Endothelial cell of umbilical vein (primary cell): Measurements from ENCODE around the gene RYR3. TPM values are rescaled to one million over a fixed set of nuclear protein-coding genes. Genes with fewer than 3 reads are reported as not detected.

Experiments
- BruUV-seq: library from RNA; stranded (reverse); fragments of 400-500 nt; replicated peaks from 2 replicates; lab custom pipeline; 2021; lab: Mats Ljungman, UMichigan
- CTCF ChIA-PET: fragments of 300-600, 350-600 bp; sonication (Branson Sonifier 250); formaldehyde crosslinking; loops from one replicate; lab custom pipeline; 2021; ENCODE audit warnings: antibody characterized with exemption, inconsistent platforms; lab: Charles Lee
- POLR2A ChIA-PET: fragments of 300-600, 350-600 bp; sonication (Branson Sonifier 250); formaldehyde crosslinking; loops from one replicate; lab custom pipeline; 2021; ENCODE audit warnings: antibody characterized with exemption, inconsistent platforms; lab: Charles Lee
- DNase-seq: peaks from one replicate; pipeline ENCODE4 v3.0.0-alpha.2; 2011; ENCODE audit warnings: low read depth, low spot score
- FAIRE-seq: peaks from 2 replicates; lab custom pipeline; 2011; peaks lifted over from hg19 to GRCh38; lab: Jason Lieb, UNC
- H2AFZ ChIP-seq: 2 replicates; pipeline ENCODE4 v1.6.0; 2012; ENCODE audit warnings: low read depth, low read length, control low read depth, inconsistent platforms
- H3K27ac ChIP-seq: 2 replicates; pipeline ENCODE4 v1.5.1; 2011; ENCODE audit warnings: low read depth, mild to moderate bottlenecking, control low read depth, low read length, moderate library complexity; ENCODE audit not compliant: insufficient read depth
- H3K27me3 ChIP-seq, 2 experiments: 2 replicates each; pipeline versions ENCODE4 v1.6.0 to v1.6.1; 2011; ENCODE audit warnings: low read length in 2 of 2, mixed read lengths in 1 of 2; ENCODE audit not compliant: control insufficient read depth in 2 of 2, insufficient read depth in 2 of 2
- H3K36me3 ChIP-seq, 2 experiments: 2 replicates in 1 of 2; 3 replicates in 1 of 2; pipeline ENCODE4 v1.5.1; 2011; ENCODE audit warnings: low read length in 2 of 2, mild to moderate bottlenecking in 1 of 2, moderate library complexity in 1 of 2; ENCODE audit not compliant: control insufficient read depth in 2 of 2, insufficient read depth in 2 of 2; ENCODE audit errors: extremely low read depth in 1 of 2
- H3K4me1 ChIP-seq: 3 replicates; pipeline ENCODE4 v1.5.1; 2011; ENCODE audit warnings: mild to moderate bottlenecking, low read length; ENCODE audit not compliant: control insufficient read depth, insufficient read depth; ENCODE audit errors: extremely low read depth
- H3K4me2 ChIP-seq: 2 replicates; pipeline ENCODE4 v1.6.1; 2011; ENCODE audit warnings: low read length, control low read depth, mixed read lengths; ENCODE audit not compliant: insufficient read depth
- H3K4me3 ChIP-seq, 3 experiments: fragments of 200-600 bp in 1 of 3; sonication (generic), shearing (Covaris generic) in 1 of 3; replicated peaks in 1 of 3; 2 replicates each; pipeline ENCODE4 v1.5.1; 2011 to 2016; ENCODE audit warnings: control low read depth in 3 of 3, low read length in 3 of 3, mild to moderate bottlenecking in 2 of 3, inconsistent platforms in 1 of 3, low read depth in 1 of 3, moderate library complexity in 1 of 3; ENCODE audit not compliant: insufficient read depth in 1 of 3
- H3K79me2 ChIP-seq: 2 replicates; pipeline ENCODE4 v1.6.0; 2012; ENCODE audit warnings: low read length, inconsistent platforms; ENCODE audit not compliant: control insufficient read depth, insufficient read depth
- H3K9ac ChIP-seq: replicated peaks from 2 replicates; pipeline ENCODE3; 2011; ENCODE audit warnings: low read length, control low read depth; ENCODE audit not compliant: insufficient read depth; ENCODE audit errors: extremely low read depth
- H3K9me1 ChIP-seq: replicated peaks from 3 replicates; pipeline ENCODE4 v1.6.0; 2011; ENCODE audit warnings: mild to moderate bottlenecking, low read length; ENCODE audit not compliant: control insufficient read depth, insufficient read depth; ENCODE audit errors: extremely low read depth
- H3K9me3 ChIP-seq: replicated peaks from 2 replicates; pipeline ENCODE4 v1.5.1; 2012; ENCODE audit warnings: low read length, inconsistent platforms; ENCODE audit not compliant: control insufficient read depth, insufficient read depth
- H4K20me1 ChIP-seq: replicated peaks from 2 replicates; pipeline ENCODE3; 2011; ENCODE audit warnings: mild to moderate bottlenecking, low read length; ENCODE audit not compliant: control insufficient read depth, insufficient read depth; ENCODE audit errors: extremely low read depth
- EZH2 ChIP-seq: IDR thresholded peaks from 2 replicates; pipeline ENCODE4 v1.6.1; 2012; ENCODE audit warnings: borderline replicate concordance, low read depth, mild to moderate bottlenecking, moderate library complexity, low read length, inconsistent platforms; ENCODE audit not compliant: severe bottlenecking
- FOS ChIP-seq: IDR thresholded peaks from 2 replicates; pipeline ENCODE4 v1.6.1; 2011; ENCODE audit warnings: mild to moderate bottlenecking, low read length, moderate library complexity, borderline replicate concordance; ENCODE audit not compliant: insufficient read depth
- GATA2 ChIP-seq: IDR thresholded peaks from 2 replicates; pipeline ENCODE4 v1.7.0; 2011; ENCODE audit warnings: low read depth, mild to moderate bottlenecking, moderate library complexity, mixed read lengths, low read length; ENCODE audit not compliant: insufficient read length, insufficient read depth
- JUN ChIP-seq: IDR thresholded peaks from 2 replicates; pipeline ENCODE4 v1.6.1; 2011; ENCODE audit warnings: borderline replicate concordance, low read depth; ENCODE audit not compliant: insufficient read length, insufficient read depth
- MYC ChIP-seq: IDR thresholded peaks from one replicate; pipeline ENCODE4 v1.6.1; 2011; ENCODE audit warnings: mild to moderate bottlenecking, low read depth, low read length
- POLR2A ChIP-seq: IDR thresholded peaks from 2 replicates; pipeline ENCODE4 v1.6.1; 2012; ENCODE audit warnings: low read depth, mild to moderate bottlenecking, control low read depth, low read length
- POLR2AphosphoS5 ChIP-seq: IDR thresholded peaks from 2 replicates; pipeline ENCODE4 v1.6.1; 2012; ENCODE audit warnings: low read depth, mild to moderate bottlenecking, control low read depth, low read length, moderate library complexity; ENCODE audit not compliant: insufficient read depth
- dilution Hi-C: fragments of 300-500 bp; cut with MboI; formaldehyde crosslinking; loops from one replicate; pipeline ENCODE4 v1.15.0; 2019; ENCODE audit warnings: low sequenced_read_pairs; ENCODE audit not compliant: extremely low pct_ligation_motif_present
- intact Hi-C: fragments of 100-400 bp; cut with micrococcal nuclease; formaldehyde crosslinking; loops from one replicate; pipeline ENCODE4 v1.10.0; 2022
- polyA plus RNA-seq, 4 experiments: library from polyadenylated mRNA; depleted of rRNA in 3 of 4; stranded (reverse) in 3 of 4; unstranded in 1 of 4; fragments of >200 nt; gene quantifications; 2 replicates each; pipeline versions ENCODE4 v1.2.1 to v1.2.3, GENCODE V29; 2011 to 2012; ENCODE audit warnings: missing spikeins in 1 of 4
- total RNA-seq: library from RNA; stranded (reverse); gene quantifications from 2 replicates; pipeline ENCODE4 v1.2.3, GENCODE V29; 2021
- TF ChIP-seq, protein P1 (sequence below), 2 donors: IDR thresholded peaks; 1 replicate in 1 of 2; 2 replicates in 1 of 2; pipeline ENCODE4 v1.5.1; 2011; ENCODE audit warnings: low read length in 2 of 2, mild to moderate bottlenecking in 2 of 2, moderate library complexity in 2 of 2, control low read depth in 1 of 2, inconsistent platforms in 1 of 2, low read depth in 1 of 2; ENCODE audit not compliant: insufficient read depth in 1 of 2; ENCODE audit errors: extremely low read depth in 1 of 2
- TF ChIP-seq, protein P2 (sequence below): IDR thresholded peaks from 2 replicates; pipeline ENCODE4 v1.6.1; 2011; ENCODE audit not compliant: insufficient read depth, insufficient read length

RYR3 gene
- total and polyA plus RNA-seq, 2 donors (not counting 3 experiments of a cell fraction or from before 2014, with no cell fraction given), result not detected

- Histone ChIP-seq H3K36me3 (no peaks in the 10 kb centered on the region), H3K9me1 (no peaks in the 10 kb centered on the region), H4K20me1 (no peaks in the 10 kb centered on the region), H3K79me2 (no peaks in the 10 kb centered on the region), H3K9me3 (no peaks in the 10 kb centered on the region), H3K27ac (no peak overlapping the region), H3K4me2 (no peak overlapping the region), H3K27me3 (no peaks in the 10 kb centered on the region), H3K9ac (no peak overlapping the region), H3K4me3 (no peak overlapping the region), H3K4me1 (no peaks in the 10 kb centered on the region), H2AFZ (no peak overlapping the region)
- BruUV-seq, result no TSS peak
- TF ChIP-seq POLR2AphosphoS5 (no peak), MYC (no peak), EZH2 (no peak), FOS (no peak), JUN (no peak), GATA2 (no peak), POLR2A (no peak)
- TF ChIP-seq, protein P1, sequence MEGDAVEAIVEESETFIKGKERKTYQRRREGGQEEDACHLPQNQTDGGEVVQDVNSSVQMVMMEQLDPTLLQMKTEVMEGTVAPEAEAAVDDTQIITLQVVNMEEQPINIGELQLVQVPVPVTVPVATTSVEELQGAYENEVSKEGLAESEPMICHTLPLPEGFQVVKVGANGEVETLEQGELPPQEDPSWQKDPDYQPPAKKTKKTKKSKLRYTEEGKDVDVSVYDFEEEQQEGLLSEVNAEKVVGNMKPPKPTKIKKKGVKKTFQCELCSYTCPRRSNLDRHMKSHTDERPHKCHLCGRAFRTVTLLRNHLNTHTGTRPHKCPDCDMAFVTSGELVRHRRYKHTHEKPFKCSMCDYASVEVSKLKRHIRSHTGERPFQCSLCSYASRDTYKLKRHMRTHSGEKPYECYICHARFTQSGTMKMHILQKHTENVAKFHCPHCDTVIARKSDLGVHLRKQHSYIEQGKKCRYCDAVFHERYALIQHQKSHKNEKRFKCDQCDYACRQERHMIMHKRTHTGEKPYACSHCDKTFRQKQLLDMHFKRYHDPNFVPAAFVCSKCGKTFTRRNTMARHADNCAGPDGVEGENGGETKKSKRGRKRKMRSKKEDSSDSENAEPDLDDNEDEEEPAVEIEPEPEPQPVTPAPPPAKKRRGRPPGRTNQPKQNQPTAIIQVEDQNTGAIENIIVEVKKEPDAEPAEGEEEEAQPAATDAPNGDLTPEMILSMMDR (IDR thresholded peaks at IDR 0.05; ENCODE audit: extremely low read depth in 1 of 2, insufficient read depth in 1 of 2, low read depth in 1 of 2, low read length in 2 of 2), result no peak
- TF ChIP-seq, protein P2, sequence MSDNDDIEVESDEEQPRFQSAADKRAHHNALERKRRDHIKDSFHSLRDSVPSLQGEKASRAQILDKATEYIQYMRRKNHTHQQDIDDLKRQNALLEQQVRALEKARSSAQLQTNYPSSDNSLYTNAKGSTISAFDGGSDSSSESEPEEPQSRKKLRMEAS, result no peak
- intact Hi-C loops, result no loop called here
- ChIA-PET CTCF (no interaction called here), POLR2A (no interaction called here)
- DNase-seq (no peak), FAIRE-seq (no peak)
- dilution Hi-C loops, result no loop called here
Measured at GRCh38 chr15:33559207-33559890, 248.6 kb downstream of the RYR3 start.
